GM19397 (cell line): ENCODE measurements around the gene RHBDF2.

ENCODE experiments used
- ATAC-seq: cut with Tn5 transposase; IDR thresholded peaks from one replicate; pipeline ENCODE4 v1.9.1; 2021; ENCODE audit warnings: mild to moderate bottlenecking, moderate library complexity; ENCODE audit not compliant: unreplicated experiment

The RHBDF2 gene

GRCh38 chr17:76467366-76467765 lies 33.9 kb downstream of the RHBDF2 start, which contains the start of gene AANAT:
AANAT (plus strand) TSS chr17:76467603; CDS start chr17:76468747, 1,144 bp downstream.
- no peak for ATAC-seq

GRCh38 chr17:76466775-76467130 lies 34.5 kb downstream of the RHBDF2 start:
- ATAC-seq: no peak

DNA sequence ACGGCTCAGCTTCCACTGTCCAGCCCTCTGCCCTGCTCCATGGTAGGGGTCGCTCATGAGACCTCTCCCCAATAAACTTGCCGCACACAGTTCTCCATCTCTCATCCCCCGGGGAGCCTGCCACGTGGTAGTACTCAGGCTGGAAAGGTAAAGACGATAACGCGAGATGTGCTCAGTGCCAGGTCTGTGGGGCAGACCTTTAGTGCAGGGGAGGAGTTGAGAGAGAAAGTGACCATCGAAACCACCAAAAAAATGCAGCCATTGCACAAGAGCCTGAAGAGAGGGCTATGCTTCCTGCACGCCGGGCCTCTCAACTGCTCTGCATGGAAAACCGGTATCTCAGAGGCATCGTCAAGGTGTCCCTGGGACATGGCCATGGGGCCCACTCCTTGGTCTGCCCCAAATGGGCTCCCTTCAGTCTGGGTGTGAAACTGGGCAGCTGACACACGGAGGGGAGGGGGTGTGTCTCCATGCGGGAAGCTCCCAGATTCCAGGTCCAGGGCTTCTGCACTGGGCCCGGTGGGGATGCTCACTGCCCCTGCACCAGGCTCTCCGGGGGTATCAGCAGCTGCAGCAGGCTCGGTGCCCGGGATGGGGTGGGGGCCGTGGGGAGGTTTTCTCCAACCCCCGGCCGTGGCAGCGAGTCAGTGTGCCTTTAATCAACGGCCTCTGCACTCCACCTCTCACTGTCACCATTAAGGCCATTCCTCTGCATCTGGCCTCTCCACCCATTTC lies 38.5 kb downstream of the RHBDF2 start:
- no peak for ATAC-seq

- no peak for ATAC-seq
These were observed 39.3 kb downstream of the RHBDF2 start for GRCh38 chr17:76461765-76462555.

DNA sequence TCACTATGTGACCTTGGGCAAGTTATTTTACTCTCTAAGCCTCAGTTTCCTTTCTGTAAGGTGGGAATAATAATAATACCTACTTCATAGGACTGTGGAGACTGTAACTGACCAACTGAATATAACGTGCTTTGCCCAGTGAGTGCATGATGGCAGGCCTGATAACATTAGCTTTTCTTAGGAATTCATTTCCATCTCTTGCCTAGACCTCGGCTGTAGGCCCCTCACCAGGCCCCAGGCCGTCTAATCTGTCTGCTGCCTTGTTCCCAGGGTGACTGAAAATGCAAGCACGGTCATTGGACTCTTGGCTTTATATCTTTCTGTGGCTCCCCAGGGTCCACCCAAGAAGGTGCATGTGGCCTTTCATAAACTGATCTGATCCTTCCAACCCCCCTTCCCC lies 41.5 kb downstream of the RHBDF2 start:
- ATAC-seq: no peak

DNA sequence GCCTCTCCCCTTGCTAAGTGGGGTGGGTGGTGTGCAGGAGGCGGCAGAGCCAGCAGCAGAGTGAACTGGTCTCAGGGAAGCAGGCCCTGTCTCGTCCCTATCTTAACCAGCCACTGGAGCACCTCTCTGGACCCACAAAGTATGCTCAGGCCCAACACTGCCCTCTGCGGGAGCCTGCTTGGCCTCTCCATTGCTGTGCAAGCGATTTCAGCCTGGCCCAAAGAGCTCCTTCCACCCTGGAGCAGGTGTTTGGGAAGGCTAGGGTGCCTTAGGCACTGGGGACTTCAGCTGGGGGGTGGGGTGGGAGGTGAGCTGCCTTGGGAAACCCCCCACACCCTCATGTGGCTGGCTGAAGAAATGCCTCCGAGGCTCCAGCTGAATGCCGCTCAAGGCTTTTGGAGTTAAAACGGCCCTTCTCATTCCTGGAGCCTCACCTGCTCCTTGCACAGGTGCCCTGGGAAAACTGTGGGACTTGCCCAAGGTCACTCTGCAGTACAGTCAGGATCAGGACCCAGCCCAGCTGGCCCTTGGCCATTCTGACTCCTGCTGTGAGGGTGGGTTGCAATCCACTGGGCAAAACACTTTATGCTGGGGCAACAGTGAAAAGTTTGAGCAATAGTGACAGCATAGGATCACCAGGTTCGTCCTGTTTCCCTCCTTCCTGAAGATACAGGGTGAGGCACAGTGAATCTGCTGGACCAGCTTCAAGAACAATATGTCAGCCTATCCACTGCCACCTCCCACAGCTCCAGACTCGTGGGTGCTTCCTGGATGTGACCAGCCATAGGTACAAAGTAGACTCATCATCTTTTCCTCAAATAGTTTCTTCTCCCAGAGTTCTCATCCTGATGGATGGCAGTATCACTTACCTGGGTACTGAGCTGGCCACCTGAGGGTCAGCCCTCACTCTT lies 42.4 kb downstream of the RHBDF2 start:
- ATAC-seq: no peak

- no peak for ATAC-seq
These were observed 47.8 kb downstream of the RHBDF2 start for GRCh38 chr17:76453431-76453743.

- ATAC-seq: peak; percentile 87
These were observed 48.4 kb downstream of the RHBDF2 start, which contains the start of gene UBE2O for GRCh38 chr17:76452660-76453430. UBE2O (minus strand) TSS chr17:76453152; CDS start chr17:76453141, 11 bp downstream.

GRCh38 chr17:76452127-76452659 lies 49.0 kb downstream of the RHBDF2 start:
- ATAC-seq: peak; percentile 27

GRCh38 chr17:76451506-76451905 lies 49.7 kb downstream of the RHBDF2 start:
- no peak for ATAC-seq

- no peak for ATAC-seq
These were observed 52.1 kb downstream of the RHBDF2 start for GRCh38 chr17:76449126-76449525.

GRCh38 chr17:76447931-76448652 lies 53.1 kb downstream of the RHBDF2 start:
- no peak for ATAC-seq

DNA sequence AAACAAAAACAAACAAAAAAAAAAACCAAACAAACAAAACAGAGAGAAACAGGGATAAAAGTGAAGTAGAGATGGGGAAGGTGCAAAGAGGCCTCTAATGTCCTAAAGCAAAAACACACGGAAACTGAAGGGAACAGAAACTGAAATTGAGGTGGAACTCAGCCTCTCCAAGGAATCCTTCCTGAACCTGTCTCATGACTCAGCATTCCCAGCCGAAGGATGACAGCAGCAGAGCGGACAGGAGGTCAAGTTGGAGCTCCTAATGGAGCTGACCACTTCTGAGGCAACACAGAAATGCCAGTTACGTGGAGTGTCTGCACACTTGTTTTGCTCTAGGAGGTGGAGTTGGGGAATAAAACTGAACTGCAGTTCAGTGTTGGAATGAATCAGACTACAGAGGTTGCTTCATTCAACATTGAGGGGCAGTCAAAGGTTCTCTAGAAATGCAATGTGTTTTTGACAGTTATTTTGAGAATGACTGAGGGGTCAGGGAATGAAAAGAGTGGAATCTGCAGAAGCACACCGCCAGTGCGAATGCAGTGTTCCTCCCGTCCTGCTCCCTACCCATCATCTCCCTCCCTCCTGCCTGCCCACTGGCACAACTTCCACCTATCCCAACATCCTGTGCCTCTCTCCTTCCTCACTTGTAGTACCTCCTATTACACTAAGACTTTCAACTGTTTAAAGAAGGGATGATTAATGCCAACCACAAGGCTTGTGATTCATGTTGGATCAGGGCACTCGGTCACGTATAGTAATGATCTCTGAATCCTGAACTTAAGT lies 54.6 kb downstream of the RHBDF2 start:
- no peak for ATAC-seq

- ATAC-seq: no peak
These were observed 55.4 kb downstream of the RHBDF2 start for GRCh38 chr17:76445697-76446448.

DNA sequence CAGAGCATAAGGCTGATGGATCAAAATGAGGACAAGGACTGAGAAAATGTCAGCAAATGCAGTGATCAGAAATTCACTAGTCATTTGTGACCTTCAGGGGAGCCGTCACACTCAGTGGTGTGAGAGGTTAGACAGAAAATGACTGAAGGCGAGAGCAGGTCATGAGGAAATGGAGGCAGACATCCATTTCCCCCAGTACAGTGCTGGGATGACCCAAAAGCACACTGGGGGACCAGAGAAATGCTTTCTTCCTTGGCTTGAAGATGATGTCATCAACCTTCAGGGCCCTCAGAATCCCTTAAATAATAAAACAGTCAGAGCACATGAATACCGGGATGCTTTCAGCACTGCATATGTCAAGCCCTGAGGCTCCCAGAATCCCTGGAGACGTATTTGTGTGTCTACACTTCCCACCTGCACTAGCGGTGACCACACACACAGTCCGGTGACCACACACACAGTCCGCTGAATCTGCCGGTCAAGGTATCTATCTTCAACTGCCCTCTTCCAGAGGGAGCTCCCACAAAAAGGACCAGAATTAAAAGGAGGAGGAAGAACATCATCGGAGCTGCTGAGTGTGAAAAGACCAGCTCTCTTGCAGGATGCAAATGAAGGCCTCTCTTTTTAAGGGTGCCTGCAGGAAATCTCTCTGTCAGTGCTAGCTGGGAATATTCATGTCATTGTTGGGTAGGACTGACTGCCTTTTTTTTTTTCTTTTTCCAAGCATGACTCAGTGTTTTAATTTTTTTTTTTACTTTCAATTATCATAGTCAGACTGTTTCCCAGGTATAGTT lies 56.5 kb downstream of the RHBDF2 start:
- ATAC-seq: no peak

DNA sequence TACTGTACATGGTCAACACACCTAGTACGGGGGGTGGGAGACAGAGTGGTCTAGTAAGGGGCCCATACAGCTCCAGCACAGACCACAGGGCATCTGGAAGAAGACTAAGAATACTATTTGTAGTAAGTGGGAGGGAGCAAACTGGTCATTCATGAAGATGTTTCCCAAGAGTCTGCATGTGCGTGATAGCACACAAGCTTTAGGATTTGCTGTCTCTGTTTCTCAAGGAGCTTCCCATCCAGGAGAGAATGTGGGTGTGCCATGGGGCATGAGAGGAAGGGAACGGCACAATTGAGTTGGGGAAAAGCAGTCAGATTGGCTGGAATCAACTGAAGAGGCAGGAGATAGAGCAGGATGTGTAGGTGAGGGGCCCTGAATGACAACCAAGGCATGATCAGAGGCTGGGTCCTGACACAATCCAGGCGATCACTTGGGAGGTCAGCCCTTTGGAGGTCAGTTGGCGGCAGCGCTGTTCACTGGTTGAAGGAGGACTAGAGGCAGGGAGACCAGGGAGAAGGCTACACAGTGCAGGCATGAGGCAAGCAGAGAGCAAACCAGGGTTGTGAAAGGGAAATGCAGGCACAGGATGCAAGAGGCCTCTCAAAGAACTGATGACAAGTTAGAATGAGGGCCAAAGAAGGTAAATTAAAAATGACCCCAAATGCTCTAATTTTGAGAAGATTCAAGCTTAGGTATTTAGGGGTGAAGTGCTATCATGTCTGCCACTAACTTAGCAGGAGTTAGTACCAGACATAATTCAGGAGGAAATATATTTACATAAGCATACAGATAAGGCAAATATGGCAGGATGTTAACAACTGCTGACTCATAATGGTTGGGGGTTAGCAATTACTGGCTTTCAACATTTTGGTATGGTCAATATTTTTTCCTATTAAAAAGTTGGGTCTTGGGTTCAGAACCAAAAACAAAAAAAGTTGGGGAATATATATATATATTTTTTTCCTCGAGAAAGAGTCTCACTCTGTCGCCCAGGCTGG lies 58.6 kb downstream of the RHBDF2 start:
- ATAC-seq: no peak
